HG02973 (cell line): ENCODE data around the gene THAP9.

Experiments used
- ATAC-seq: cut with Tn5 transposase; IDR thresholded peaks from one replicate; pipeline ENCODE4 v1.9.1; 2021; ENCODE audit warnings: moderate library complexity; ENCODE audit not compliant: unreplicated experiment

Gene THAP9

DNA sequence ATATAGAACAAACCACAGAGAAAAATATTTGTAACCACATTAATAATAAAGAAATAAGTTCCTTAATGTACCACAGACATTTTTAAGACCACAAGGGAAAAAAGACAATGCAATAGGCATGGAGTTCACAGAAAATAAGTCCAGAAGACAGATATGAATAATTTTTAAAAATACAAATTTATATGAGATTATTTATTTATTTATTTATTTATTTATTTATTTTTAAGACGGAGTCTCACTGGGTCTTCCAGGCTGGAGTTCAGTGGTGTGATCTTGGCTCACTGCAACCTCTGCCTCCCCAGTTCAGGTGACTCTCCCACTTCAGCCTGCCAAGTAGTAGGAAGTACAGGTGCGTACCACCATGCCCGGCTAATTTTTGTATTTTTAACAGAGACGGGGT lies 53.7 kb downstream of the THAP9 start:
- no peak for ATAC-seq

- no peak for ATAC-seq
Observed at GRCh38 chr4:82957045-82957444, 56.5 kb downstream of the THAP9 start.

GRCh38 chr4:82965763-82966162 lies 65.2 kb downstream of the THAP9 start:
- ATAC-seq = no peak

DNA sequence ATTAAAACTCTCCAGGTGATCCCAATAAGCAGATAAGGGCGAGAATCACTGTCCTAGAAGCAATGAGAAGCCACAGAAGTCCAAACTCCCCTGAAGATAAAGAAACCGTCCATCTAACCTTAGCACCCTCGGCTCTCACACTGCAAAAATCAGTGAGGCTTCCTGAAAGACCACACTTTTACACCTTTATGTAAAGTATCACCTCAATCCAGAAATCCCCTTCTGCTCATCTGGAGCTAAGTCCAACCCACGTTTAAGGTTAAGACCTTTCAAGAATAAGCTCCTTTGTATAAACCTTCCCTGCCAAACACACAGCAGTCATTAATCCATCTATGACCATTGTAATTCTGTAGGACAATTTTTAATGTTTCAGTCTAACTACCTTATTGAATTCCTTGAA lies 68.4 kb downstream of the THAP9 start:
- peak; percentile 63 for ATAC-seq

DNA sequence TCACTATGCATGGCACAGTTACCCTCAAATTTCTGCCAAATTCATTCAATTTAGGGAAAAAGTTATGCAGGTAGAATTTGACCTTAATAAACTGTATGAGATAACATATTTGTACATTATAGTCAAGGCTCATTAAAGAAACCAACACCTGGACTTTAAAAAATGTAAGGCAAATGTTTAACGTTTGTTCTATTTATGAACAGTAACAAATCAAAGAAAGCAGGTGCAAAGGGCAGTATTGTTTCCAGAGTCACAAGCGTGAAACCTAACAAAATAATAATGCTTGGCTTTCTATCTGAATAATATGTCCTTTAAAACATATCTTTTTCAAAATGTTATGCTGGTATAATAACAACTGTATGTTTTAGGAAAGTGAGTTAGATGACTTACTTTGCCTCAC lies 68.9 kb downstream of the THAP9 start:
- ATAC-seq = no peak
